D721Med (cell line): ENCODE data around the gene FREM1.

ENCODE experiments used
- DNase-seq: peaks from one replicate; pipeline ENCODE4 v3.0.0; 2011; ENCODE audit warnings: low spot score; ENCODE audit not compliant: insufficient read length
- FAIRE-seq: peaks from 2 replicates; lab custom pipeline; 2011; peaks lifted over from hg19 to GRCh38; lab: Jason Lieb, UNC
- CTCF ChIP-seq: IDR thresholded peaks from 2 replicates; pipeline ENCODE4 v1.5.1; 2012; ENCODE audit warnings: mild to moderate bottlenecking, control low read depth; ENCODE audit not compliant: insufficient read depth; ENCODE audit errors: missing control alignments

FREM1 gene

GRCh38 chr9:14823800-14824199 lies 86.4 kb downstream of the FREM1 start:
- no peak for TF ChIP-seq CTCF
- FAIRE-seq (no peak), DNase-seq (no peak)

GRCh38 chr9:14822666-14823065 lies 87.6 kb downstream of the FREM1 start:
- no peak for DNase-seq
- TF ChIP-seq CTCF = no peak
- no peak for FAIRE-seq

DNA sequence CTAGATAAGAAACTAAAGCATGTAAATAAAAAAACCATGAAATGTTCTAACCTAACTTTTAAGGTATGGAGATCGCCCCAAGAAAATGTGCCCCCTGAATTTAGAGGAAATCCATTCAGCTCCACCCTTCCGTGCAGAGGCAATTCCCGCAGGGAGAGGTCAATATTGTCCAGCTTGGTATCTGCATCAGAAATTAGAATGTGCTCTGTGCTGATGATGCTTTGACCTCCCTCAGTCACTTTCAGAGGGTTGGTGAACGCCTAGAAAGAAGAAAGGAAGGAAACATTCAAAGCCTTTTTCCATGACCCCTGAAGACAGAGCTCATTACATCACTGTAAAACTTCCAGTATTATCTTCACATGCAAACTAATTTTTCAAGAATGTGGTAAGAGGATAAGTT lies 91.0 kb downstream of the FREM1 start:
- FAIRE-seq = no peak
- DNase-seq = no peak
- TF ChIP-seq CTCF = no peak

DNA sequence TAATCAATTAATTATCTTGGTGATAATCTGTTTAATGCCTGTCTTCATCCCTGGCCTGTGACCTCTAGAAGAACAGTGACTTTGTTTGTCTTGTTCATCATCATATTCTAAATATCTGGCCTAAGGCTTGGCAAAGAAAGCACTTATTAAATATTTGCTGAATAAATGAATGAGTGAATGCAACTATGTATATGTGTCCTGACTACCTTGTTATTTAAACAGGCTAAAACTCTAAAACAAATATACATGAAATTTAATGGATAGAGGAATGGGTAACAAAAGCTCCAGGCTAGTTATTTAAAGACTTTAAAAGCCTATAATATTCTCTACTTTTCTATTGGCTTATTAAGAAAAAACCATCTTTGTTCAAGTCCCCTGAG lies 96.0 kb downstream of the FREM1 start:
- DNase-seq (no peak), FAIRE-seq (no peak)
- TF ChIP-seq CTCF = no peak

GRCh38 chr9:14813336-14814248 lies 96.6 kb downstream of the FREM1 start:
- no peak for TF ChIP-seq CTCF
- no peak for DNase-seq
- FAIRE-seq = no peak

GRCh38 chr9:14812806-14813205 lies 97.4 kb downstream of the FREM1 start:
- no peak for TF ChIP-seq CTCF
- no peak for DNase-seq

DNA sequence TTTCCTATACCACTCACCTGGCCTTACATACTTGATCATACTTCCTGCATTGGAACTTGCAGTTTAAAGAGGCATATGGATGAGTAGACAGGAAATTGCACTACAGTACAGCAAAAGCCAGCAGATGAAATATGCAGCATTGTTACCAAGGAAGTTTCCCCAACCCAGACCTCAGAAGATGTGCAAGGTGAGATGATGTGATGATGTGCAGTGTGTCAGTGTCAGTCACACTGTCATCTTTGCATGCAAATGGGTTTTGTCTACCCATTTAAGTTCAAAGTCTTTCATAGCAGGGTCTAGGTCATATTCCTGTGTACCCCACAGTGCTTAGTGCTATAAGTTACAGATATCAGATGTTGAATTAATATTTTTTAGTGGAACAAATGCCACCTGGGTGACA lies 98.4 kb downstream of the FREM1 start:
- DNase-seq = no peak
- no peak for FAIRE-seq

More at GRCh38 chr9:14812806-14813205, 97.4 kb downstream of the FREM1 start:
- FAIRE-seq = no peak

More for the DNA sequence above, 98.4 kb downstream of the FREM1 start:
- TF ChIP-seq CTCF = no peak
